Activated CD8-positive, alpha-beta T cell treated with anti-CD3 and anti-CD28 coated beads for 36 hours (primary cell): ENCODE measurements around the gene C1QBP. TPM values are rescaled to one million over a fixed set of nuclear protein-coding genes. Genes with fewer than 3 reads are reported as not detected.

ENCODE experiments used
- ATAC-seq: fragments of 200-7000 bp; cut with Tn5 transposase; one replicate; pipeline ENCODE4 v1.10.0; 2021; ENCODE audit warnings: mild to moderate bottlenecking, moderate library complexity
- CTCF ChIA-PET: fragments of 350-600 bp; sonication (Branson Sonifier 250); formaldehyde crosslinking; loops from one replicate; lab custom pipeline; 2021; ENCODE audit warnings: antibody characterized with exemption; lab: Charles Lee
- POLR2A ChIA-PET: fragments of 350-600 bp; sonication (Branson Sonifier 250); formaldehyde crosslinking; loops from one replicate; lab custom pipeline; 2021; ENCODE audit warnings: antibody characterized with exemption; lab: Charles Lee
- DNase-seq: peaks from one replicate; pipeline ENCODE4 v3.0.0-alpha.2; 2020
- H3K27ac Mint-ChIP-seq: one replicate; pipeline ENCODE4 v1.8.0; 2021; ENCODE audit warnings: mild to moderate bottlenecking, mixed read lengths
- H3K27me3 Mint-ChIP-seq: one replicate; pipeline ENCODE4 v1.8.0; 2021; ENCODE audit warnings: mixed read lengths
- H3K36me3 Mint-ChIP-seq: one replicate; pipeline ENCODE4 v1.8.0; 2021; ENCODE audit warnings: low read depth, mixed read lengths
- H3K4me1 Mint-ChIP-seq: one replicate; pipeline ENCODE4 v1.8.0; 2021; ENCODE audit warnings: low read depth, mixed read lengths
- H3K4me3 Mint-ChIP-seq: one replicate; pipeline ENCODE4 v1.8.0; 2021; ENCODE audit warnings: mild to moderate bottlenecking, moderate library complexity, mixed read lengths
- H3K9me3 Mint-ChIP-seq: one replicate; pipeline ENCODE4 v1.8.0; 2021; ENCODE audit warnings: mixed read lengths
- CTCF ChIP-seq: fragments of 200-600 bp; IDR thresholded peaks from one replicate; pipeline ENCODE4 v1.8.0; 2022; ENCODE audit warnings: antibody characterized with exemption, mild to moderate bottlenecking
- intact Hi-C: fragments of 100-400 bp; cut with micrococcal nuclease; formaldehyde crosslinking; loops from one replicate; pipeline ENCODE4 v1.10.0; 2022
- total RNA-seq, 2 experiments: library from RNA; stranded (reverse); gene quantifications; one replicate each; pipeline ENCODE4 v1.2.3, GENCODE V29; 2021

Gene C1QBP
- total RNA-seq, 2 experiments from 2014 or later, result 463 to 470 TPM

GRCh38 chr17:5468075-5468473, 29.1 kb upstream of the C1QBP start:
- intact Hi-C loops, result no loop called here
- Mint-ChIP-seq H3K36me3 (peaks cover 29% of the 10 kb centered on the region), H3K4me3 (peak overlapping the region; percentile 89), H3K9me3 (no peaks in the 10 kb centered on the region), H3K27ac (peak overlapping the region; percentile 74), H3K27me3 (no peaks in the 10 kb centered on the region), H3K4me1 (peaks cover 40% of the 10 kb centered on the region)
- DNase-seq (peak; percentile 33), ATAC-seq (peak; percentile 15)
- POLR2A ChIA-PET, result interaction anchor here (0.7 to 5.7 kb wide), 7 partner anchors 10 to 1183 kb away, joined by 3 to 55 read pairs (median 4); partner anchors contain the start of genes C17orf100, DERL2, MED31 and MIS12
- CTCF ChIA-PET, result interaction anchor here (0.9 to 2.4 kb wide), 5 partner anchors 19 to 29 kb away, joined by 3 to 14 read pairs (median 3); partner anchors contain the start of genes C1QBP and MIS12
- no peak for TF ChIP-seq CTCF

GRCh38 chr17:5467416-5467815, 28.5 kb upstream of the C1QBP start:
- no peak for TF ChIP-seq CTCF
- Mint-ChIP-seq H3K9me3 (no peaks in the 10 kb centered on the region), H3K36me3 (peaks cover 29% of the 10 kb centered on the region), H3K4me3 (peak overlapping the region; percentile 89), H3K27me3 (no peaks in the 10 kb centered on the region), H3K4me1 (peaks cover 40% of the 10 kb centered on the region), H3K27ac (peak overlapping the region; percentile 74)
- POLR2A ChIA-PET, result interaction anchor here (0.7 to 5.7 kb wide), 2 partner anchors 11 to 19 kb away, joined by 3 to 55 read pairs; partner anchors contain the start of genes DERL2 and MIS12
- no peak for ATAC-seq
- DNase-seq, result no peak
- intact Hi-C loops, result no loop called here
- CTCF ChIA-PET, result interaction anchor here (0.9 to 2.4 kb wide), 3 partner anchors 19 to 28 kb away, joined by 3 to 14 read pairs (median 3); partner anchors contain the start of genes C1QBP and MIS12

GRCh38 chr17:5466295-5466694, 27.3 kb upstream of the C1QBP start:
- Mint-ChIP-seq H3K4me1 (peaks cover 40% of the 10 kb centered on the region), H3K27ac (no peak overlapping the region), H3K9me3 (no peaks in the 10 kb centered on the region), H3K4me3 (peak overlapping the region; percentile 89), H3K27me3 (no peaks in the 10 kb centered on the region), H3K36me3 (peaks cover 33% of the 10 kb centered on the region)
- no peak for ATAC-seq
- intact Hi-C loops, result no loop called here
- ChIA-PET POLR2A (interaction anchor here (5.7 kb wide), 1 partner anchor 20 kb away, joined by 55 read pairs; the partner anchor contains the start of genes DERL2 and MIS12), CTCF (interaction anchor here (0.9 to 2.4 kb wide), 2 partner anchors 25 to 27 kb away, joined by 6 to 14 read pairs; partner anchors contain the start of gene C1QBP)
- TF ChIP-seq CTCF, result no peak
- DNase-seq, result no peak

- Mint-ChIP-seq H3K9me3 (no peaks in the 10 kb centered on the region), H3K27ac (no peak overlapping the region), H3K4me1 (peaks cover 38% of the 10 kb centered on the region), H3K27me3 (no peaks in the 10 kb centered on the region), H3K36me3 (peaks cover 40% of the 10 kb centered on the region), H3K4me3 (no peak overlapping the region)
- DNase-seq (no peak), ATAC-seq (no peak)
- intact Hi-C loops, result no loop called here
- TF ChIP-seq CTCF, result no peak
- ChIA-PET POLR2A (interaction anchor here (0.8 to 1.4 kb wide), 4 partner anchors 8 to 45 kb away, joined by 3 to 4 read pairs (median 3); partner anchors contain the start of genes DERL2, MIS12, NUP88 and RPAIN), CTCF (interaction anchor here (0.9 to 3.6 kb wide), 4 partner anchors 16 to 25 kb away, joined by 3 to 21 read pairs (median 3); partner anchors contain the start of genes C1QBP, DERL2 and MIS12)
These were observed 26.0 kb upstream of the C1QBP start for GRCh38 chr17:5464717-5465507.
